ENCODE results near the gene BGN. TPM values are rescaled to one million over a fixed set of nuclear protein-coding genes. Genes with fewer than 3 reads are reported as not detected.

The BGN gene
- polyA plus RNA-seq, 3 donors = 10.4 to 58.4 (median 37.1) TPM

GRCh38 chrX:153538424-153538823 is 43.6 kb downstream of the BGN start:
- no peak overlapping the region for H3K27ac ChIP-seq (ENCODE audit: low read depth, low read length)
- WGBS, 3 donors = 44 to 80% (median 64%) methylated on average over 9 to 17 of the region's 17 CpGs

- WGBS, 3 donors = 40 to 45% (median 44%) methylated on average over 26 to 31 of the region's 31 CpGs
- H3K27ac ChIP-seq (ENCODE audit: low read depth, low read length) = no peak overlapping the region
Observed at GRCh38 chrX:153539171-153539978, 44.6 kb downstream of the BGN start.

GRCh38 chrX:153539979-153540358 is 45.2 kb downstream of the BGN start:
- H3K27ac ChIP-seq (ENCODE audit: low read depth, low read length) = no peak overlapping the region
- WGBS, 3 donors = 61 to 74% (median 73%) methylated on average over 5 to 9 of the region's 9 CpGs

- no peak overlapping the region for H3K27ac ChIP-seq (ENCODE audit: low read depth, low read length)
- 64 to 92% (median 74%) methylated on average over 6 to 8 of the region's 8 CpGs for WGBS, 3 donors
Observed at GRCh38 chrX:153544727-153545126, 49.9 kb downstream of the BGN start.

- H3K27ac ChIP-seq (ENCODE audit: low read depth, low read length) = no peak overlapping the region
- 76 to 86% (median 81%) methylated on average over 9 to 11 of the region's 11 CpGs for WGBS, 3 donors
Observed at GRCh38 chrX:153546386-153546785, 51.6 kb downstream of the BGN start.

GRCh38 chrX:153547195-153547594 is 52.4 kb downstream of the BGN start:
- H3K27ac ChIP-seq (ENCODE audit: low read depth, low read length) = no peak overlapping the region
- 55 to 68% (median 64%) methylated on average over 6 to 7 of the region's 7 CpGs for WGBS, 3 donors

GRCh38 chrX:153549231-153549630 is 54.5 kb downstream of the BGN start:
- 89 to 92% (median 91%) methylated on average over 9 to 17 of the region's 17 CpGs for WGBS, 3 donors
- no peak overlapping the region for H3K27ac ChIP-seq (ENCODE audit: low read depth, low read length)

- 80 to 87% (median 85%) methylated on average over 16 of the region's 16 CpGs for WGBS, 3 donors
Observed at GRCh38 chrX:153549807-153550206, 55.0 kb downstream of the BGN start.

GRCh38 chrX:153551135-153551534 is 56.4 kb downstream of the BGN start:
- WGBS, 3 donors = 72 to 89% (median 77%) methylated on average over 5 of the region's 5 CpGs
- H3K27ac ChIP-seq (ENCODE audit: low read depth, low read length) = no peak overlapping the region

More at GRCh38 chrX:153549807-153550206, 55.0 kb downstream of the BGN start:
- H3K27ac ChIP-seq (ENCODE audit: low read depth, low read length) = no peak overlapping the region

- 41 to 48% (median 46%) methylated on average over 11 to 17 of the region's 17 CpGs for WGBS, 3 donors
- H3K27ac ChIP-seq (ENCODE audit: low read depth, low read length) = no peak overlapping the region
Observed at GRCh38 chrX:153554519-153555167, 59.9 kb downstream of the BGN start.

GRCh38 chrX:153556767-153557166 is 62.0 kb downstream of the BGN start:
- 85 to 90% (median 89%) methylated on average over 9 to 12 of the region's 12 CpGs for WGBS, 3 donors
- H3K27ac ChIP-seq (ENCODE audit: low read depth, low read length) = no peak overlapping the region

GRCh38 chrX:153557618-153558355 is 63.0 kb downstream of the BGN start:
- 83 to 87% (median 86%) methylated on average over 15 to 19 of the region's 19 CpGs for WGBS, 3 donors
- no peak overlapping the region for H3K27ac ChIP-seq (ENCODE audit: low read depth, low read length)

Other genes with a start within 250 kb of the BGN start
- gene PNMA6F, start 173.2 kb upstream of the BGN start, polyA plus RNA-seq = not detected
- 1 to 10 TPM; 5.3 to 7.9 (median 7.2) TPM for gene ZNF275, start 160.8 kb upstream of the BGN start, polyA plus RNA-seq
- gene PNMA6E, start 93.6 kb upstream of the BGN start, polyA plus RNA-seq = not detected
- 1 to 10 TPM in 2 of 3 donors, under 1 TPM in 1; 0.56 to 1.2 (median 1.0) TPM for gene ZFP92, start 83.5 kb upstream of the BGN start, polyA plus RNA-seq
- under 1 TPM; 0.46 to 0.90 (median 0.56) TPM for gene TREX2, start 48.9 kb upstream of the BGN start, polyA plus RNA-seq
- 10 to 100 TPM in 2 of 3 donors, 1 to 10 TPM in 1; 9.0 to 54.8 (median 22.3) TPM for gene HAUS7, start 24.4 kb upstream of the BGN start, polyA plus RNA-seq
- gene ATP2B3, start 22.7 kb downstream of the BGN start, polyA plus RNA-seq = under 1 TPM in 1 of 3 donors, not detected in 2; 0.02 TPM
- 10 to 100 TPM; 19.3 to 26.9 (median 22.3) TPM for gene CCNQ, start 104.2 kb downstream of the BGN start, polyA plus RNA-seq
- gene DUSP9, start 152.2 kb downstream of the BGN start, polyA plus RNA-seq = 1 to 10 TPM in 1 of 3 donors, under 1 TPM in 1, not detected in 1; 0.07 to 1.0 TPM
- gene PNCK, start 178.8 kb downstream of the BGN start, polyA plus RNA-seq = 1 to 10 TPM in 2 of 3 donors, under 1 TPM in 1; 0.64 to 1.5 (median 1.5) TPM
- gene SLC6A8, start 192.9 kb downstream of the BGN start, polyA plus RNA-seq = 10 to 100 TPM; 14.7 to 61.0 (median 20.0) TPM
- 100 to 1,000 TPM; 151 to 640 (median 216) TPM for gene BCAP31, start 229.4 kb downstream of the BGN start, polyA plus RNA-seq
- gene ABCD1, start 229.9 kb downstream of the BGN start, polyA plus RNA-seq = 10 to 100 TPM in 1 of 3 donors, 1 to 10 TPM in 2; 7.5 to 29.9 (median 9.6) TPM

Measured in adipose tissue (tissue), 3 donors.